NCI-H2029 treated with DMSO at 0.1 percent for 48 hours (cell line): ENCODE data around the gene HMX1.

ENCODE experiments used
- DNase-seq: peaks from one replicate; lab custom pipeline; 2025; lab: John Stamatoyannopoulos, UW

HMX1 gene

DNA sequence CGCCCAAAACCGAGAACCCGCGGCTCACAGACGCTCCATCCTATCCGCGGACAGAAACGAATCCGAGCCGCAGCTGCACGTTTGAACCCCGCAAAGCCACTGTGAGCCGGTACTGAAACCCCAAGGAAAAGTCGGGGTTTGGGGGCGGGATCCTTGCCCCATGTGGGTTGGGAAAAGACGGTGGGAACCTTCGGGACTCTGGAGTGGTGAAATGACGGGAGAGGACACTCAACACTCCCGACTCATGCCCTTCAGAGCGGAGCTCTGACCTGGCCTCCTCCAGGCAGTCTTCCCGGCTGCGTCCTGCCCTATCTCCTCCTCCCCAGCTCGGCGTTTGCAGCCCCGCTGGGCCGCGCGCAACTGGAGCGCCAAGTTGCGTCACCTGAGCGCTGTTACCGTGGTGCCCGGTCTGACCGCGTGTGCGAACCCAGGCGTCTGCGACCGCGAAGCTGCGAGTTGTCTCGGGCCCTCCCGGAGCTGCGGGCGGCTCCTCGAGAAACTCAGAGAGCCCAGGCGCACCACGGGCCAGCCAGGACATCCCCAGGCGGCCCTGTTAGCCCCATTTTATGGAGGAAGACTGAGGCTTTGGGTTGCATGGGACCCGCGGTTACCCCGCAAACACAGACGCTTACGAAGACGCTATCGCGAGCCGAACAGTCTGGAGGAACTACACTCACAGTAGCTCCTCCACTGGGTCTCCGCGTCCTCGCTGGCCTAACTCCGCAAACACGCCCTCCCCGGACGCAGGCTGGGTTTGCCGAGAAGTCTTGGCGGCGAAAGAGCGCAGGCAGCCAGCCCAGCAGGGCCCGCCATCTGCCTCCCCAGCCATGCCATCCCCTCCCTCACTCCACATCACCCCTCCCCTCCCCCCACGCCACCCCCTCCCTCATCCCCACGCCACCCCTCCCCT is 20.3 kb upstream of the HMX1 start:
- no peak for DNase-seq

DNA sequence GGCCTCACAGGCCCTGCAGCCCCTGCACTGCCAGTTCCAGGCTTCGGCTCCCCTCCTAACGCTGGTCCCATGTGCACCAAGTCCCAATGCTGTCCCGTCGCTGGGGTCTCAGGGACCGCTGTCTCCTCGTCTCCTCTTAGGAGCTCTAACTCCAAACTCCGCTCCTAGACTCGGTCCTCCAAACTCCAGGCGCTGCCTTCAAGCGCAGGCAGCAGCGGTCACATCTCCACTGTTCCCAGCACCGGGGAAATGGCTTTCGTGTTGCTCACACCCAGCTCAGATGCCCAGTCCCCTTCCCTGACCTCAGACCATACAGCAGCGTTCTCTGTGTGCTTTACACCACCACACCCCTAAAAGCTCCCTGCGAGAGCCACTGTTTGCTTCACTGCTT is 19.6 kb upstream of the HMX1 start:
- DNase-seq, result no peak

DNA sequence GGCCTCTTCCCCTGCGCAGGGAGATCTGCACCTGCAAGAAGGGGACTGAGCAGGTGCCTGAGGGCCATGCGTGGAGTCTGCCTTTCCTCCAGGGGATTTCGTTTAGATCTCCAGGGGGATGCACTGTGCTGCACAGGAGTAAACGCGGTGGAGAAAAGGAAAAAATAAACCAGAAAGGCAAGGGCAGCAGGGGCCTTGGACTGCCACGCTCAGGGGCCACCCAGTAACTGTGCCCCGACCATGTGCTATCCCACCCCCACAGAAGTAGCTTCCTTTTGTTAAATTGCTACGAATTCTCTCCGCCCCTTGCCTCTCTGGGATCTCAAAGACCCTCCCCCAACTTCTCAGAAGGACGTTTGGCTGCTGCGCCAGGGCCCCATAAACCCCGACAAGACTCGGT is 17.2 kb upstream of the HMX1 start:
- DNase-seq, result no peak

DNA sequence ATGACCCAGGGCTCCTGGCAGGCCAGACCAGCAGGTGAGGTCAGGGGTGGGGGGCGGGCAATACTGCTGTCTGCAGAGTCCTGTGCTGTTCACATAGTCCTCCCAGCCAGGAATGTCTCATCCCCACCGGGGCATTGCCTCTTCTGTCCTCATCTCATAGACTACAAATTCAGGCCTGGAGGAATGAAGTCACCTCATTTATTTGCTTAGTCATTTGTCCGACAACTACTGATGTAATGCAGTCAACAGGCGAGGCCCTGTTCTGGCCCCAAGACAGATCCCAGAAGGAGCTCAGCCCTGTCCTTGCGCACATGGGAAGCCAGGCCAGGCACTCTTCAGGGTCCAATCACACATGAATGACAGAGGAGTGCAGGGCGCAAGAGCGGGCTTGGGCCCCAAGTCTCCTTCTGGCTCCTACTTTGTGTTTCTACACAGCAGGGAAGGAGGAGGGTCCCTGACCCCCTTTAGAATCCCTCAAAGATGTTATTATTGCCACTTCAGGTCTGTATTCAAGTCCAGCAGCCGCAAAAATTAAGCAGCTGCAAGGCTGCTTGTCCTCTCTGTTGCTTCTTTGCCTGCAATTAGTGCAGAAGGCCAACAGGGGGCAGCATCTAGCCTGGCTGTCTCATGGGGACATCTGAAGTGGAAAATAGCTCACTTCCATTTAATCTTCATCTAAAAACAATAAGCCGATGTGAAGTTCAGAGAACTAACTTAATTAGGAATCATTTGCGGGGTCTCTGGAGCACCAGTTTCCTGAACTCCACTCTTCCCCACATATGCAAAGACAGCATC is 15.2 kb upstream of the HMX1 start:
- DNase-seq, result no peak

DNA sequence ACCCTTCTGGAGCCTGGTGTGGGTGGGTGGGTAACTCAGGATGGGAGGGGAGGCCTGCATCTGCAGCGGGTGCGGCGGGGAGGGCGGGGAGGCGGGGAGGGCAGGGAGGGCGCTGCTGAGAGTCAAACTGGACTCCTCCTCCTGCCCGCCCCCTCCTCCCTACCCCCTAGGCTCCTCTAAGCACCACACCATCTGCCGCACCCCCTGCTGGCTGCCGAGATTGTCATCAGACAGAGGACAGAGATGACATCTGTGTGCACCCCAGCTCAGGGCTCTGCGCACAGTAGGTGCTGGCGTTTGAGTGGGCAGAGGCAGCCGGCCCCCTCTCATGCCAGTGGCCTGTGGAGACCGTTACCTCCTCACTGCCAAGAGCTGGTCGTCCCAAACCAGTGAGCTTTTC is 10.6 kb upstream of the HMX1 start:
- no peak for DNase-seq

DNA sequence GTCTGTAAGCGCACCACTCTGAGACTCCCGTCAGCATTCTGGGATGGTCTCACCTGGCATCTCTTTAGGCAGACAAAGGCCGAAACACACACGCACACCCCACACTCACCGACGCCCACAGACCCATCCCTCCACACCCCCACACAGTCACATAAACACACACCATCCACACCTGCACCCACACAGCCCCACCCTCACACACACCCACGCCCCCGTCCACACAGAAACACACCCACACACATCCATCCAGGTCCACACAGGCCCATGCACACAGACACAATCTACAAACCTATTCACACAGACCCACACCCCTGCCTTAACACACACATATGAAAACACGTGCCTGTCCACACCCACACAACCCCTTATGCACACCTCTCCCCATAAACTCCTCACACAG is 9.2 kb upstream of the HMX1 start:
- no peak for DNase-seq

DNA sequence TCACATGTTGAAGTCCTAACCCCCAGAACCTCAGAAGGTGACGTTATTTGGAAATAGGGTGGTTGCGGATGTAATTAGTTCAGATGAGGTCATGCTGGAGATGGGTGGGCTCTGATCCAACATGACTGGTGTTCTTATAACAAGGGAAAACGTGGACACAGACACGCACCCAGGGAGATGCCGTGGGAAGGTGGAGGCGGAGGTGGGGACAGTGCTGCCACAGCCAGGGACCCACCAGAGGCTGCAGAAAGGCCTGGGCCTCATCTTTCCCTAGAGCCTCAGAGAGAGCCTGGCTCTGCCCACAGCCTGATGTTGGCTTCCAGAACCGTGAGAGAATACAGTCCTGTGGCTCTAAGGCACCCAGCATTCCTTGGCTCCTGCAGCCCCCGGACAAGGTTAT is 7.9 kb upstream of the HMX1 start:
- DNase-seq, result no peak

DNA sequence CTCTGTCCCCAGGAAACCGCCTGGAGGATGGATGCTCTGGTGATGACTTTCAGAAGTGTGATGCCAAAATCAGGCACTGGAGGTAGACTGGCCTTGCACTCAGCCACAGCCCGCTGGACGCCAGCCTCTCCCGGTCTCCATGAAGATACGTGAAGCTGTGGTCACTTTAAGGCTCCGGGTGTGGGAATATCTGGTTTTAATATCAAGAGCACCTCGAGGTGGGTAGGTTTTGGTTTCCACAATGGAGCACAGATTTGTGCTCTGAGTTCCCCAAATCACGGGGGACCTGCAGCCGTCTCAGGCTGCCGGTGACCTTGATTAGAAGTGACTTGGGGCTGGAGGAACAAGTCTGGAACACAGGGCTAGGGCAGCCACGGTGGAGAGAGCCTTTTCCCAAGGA is 6.8 kb upstream of the HMX1 start:
- no peak for DNase-seq

DNA sequence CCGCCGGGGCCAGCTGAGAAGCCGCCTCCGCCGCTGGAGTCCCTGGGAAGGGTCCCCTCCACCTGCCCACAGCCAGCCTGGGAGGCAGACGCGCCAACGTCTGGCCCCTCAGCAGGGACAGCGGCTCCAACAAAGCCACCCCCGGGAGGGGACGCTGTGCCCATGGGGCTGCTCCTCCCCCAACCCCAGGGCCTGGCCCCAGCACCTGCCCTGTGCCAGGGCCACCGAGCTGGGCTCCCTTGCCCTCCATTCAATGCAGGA is 6.1 kb upstream of the HMX1 start:
- no peak for DNase-seq

DNA sequence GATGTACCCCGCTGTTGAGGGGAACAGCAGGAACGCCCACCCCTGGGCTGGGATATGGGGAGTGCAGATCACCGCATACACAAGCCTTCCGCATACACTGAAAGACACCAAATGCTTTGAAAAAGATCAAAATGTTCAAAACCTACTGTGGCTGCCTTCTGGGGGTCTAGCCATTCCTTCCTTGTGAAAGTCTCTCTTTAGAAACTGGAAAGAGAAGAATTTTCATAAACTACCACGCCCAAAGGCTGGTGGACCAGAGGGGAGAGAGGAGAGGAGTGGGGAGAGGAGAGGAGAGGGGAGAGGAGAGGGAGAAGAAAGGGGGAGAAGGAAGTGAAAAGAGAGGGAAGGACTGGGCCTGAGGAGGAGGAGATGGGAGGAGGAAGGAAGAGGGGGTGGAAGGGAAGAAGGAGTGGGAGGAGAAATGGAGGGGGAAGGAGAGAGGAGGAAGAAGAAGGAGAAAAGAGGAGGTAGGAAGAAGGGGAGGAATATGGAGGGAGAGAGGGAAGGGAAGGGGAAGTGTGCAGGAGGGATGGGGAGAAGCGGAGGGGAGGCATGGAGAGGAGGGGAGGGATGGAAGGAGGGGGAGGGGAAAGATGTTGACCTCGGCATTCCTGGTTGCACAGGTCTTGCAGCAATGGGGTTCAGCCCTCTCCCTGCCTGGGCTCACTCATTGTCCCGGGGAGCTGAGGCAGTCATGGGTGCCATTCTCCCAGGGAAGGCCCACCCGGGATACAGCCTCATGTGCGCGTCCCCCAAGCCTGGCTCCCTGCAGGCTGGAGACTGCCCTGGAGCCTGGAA is 5.5 kb upstream of the HMX1 start:
- no peak for DNase-seq

DNA sequence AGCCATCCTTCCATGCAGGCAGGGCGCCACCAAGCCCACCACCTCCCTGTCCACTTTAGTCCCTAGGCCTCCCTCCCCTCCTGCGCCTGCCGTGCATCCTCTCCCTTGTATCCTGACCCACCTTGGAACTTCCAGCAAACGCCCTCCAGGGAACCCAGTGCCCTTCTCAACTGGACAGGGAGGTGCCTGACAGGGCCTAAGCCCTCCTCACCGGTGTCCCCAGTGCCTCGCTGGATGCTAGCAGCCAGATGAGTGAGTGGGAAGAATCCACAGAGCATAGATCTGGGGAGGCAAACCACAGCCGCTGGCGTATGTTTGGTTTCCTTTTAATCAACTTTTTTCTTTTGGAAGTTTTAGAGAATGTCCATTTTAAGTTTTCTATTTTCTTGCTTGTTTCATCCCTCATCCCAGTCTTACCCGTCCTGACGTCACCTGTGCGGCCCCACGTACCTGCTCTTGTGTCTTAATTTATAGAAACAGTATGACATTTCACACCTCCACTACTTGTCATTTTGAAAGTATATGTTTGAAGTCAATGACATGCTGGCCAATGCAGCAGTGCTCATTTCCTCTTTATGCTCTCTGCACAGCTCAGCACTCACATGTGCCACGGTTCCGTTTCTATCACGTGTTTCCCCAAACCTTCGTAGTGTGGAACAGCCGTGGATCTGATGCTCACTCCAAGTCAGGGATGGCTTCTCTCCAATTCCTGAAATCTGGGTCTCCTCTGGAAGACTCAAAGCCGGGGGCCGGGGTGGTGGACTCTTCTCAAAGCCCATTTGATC is 3.4 kb upstream of the HMX1 start:
- no peak for DNase-seq

DNA sequence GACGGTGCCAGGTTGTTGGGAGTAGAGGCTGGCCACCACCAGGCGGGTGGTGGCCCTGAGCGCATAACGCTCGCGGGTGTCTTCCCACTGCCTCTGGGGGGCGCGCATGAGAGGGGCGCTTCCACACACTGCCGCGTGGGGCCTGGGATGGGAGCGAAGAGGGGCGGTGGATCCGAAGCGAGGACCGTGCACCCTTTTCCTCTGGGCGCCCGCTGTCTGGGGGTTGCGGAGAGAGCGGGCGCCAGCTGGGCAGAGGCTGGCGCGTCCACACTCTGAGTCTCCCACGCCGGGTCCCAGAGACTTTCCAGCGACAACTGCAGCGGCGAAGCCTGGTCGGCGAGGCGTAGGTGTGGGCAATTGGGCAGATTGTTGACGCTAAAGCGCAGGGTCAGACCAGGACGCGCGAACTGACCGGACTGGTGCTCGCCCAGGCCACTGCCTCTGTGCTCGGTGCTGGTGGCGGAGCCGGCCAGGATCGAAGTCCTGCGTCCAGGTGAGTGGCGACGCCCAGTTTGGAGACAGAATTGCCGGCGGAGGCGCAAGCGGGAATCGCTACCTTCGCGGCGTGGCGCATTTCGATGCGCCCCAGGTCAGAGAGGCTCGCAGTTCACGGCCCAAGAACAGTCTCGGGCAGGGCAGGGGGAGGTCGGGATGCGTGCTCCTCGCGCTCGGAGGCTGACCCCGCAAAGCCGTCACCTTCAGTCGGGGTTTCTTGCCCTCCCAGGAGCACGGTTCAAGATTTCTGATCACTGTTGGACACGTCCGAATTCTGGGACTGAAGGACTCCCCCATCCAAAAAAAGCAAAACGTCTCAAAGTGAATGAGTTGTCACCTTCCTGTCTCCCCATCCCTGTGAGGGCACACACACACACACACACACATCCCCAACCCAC is 2.6 kb upstream of the HMX1 start:
- no peak for DNase-seq

DNA sequence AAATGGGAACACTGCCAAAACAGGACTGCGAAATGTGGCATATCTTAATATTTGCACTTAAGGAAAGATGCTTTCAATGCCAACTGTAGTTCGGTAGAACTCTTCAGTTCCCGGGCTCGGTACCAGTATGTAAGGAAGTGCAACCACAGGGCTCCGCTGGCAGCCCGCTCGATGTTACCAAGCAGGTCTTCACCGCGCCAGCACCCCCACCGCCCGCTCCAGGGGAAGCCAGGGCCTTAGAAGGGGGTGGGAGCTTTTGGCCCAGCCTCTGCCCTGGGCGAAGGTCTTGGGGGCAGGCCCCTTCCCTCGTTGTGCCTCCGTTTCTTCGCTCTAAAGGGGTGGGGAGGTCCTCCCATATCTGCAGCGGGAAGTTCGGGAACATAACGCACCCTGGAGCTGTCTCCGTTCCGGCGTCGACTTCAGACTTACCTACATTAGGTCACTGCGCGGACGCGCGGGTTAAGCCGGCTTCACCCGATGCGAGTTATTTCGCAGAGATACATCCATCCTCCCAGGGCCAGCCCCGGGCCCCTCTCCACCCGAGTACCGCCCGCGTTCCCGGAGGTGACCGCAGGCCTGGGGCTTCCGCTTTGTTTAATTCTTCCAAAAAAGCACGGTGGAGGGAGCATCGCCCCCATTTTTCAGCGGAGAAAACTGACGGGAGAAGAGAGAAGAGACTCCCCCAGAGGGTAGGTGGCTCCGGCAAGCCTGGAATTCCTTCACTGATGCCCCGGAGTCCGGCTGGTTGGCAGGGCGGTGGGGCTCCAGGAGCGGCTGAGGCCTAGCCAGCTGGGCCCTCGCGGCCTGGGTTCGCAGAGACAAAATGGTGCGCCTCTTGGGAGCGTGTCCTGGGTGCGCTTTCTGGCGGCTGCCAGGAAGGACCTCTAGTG is 1.0 kb upstream of the HMX1 start:
- no peak for DNase-seq

DNA sequence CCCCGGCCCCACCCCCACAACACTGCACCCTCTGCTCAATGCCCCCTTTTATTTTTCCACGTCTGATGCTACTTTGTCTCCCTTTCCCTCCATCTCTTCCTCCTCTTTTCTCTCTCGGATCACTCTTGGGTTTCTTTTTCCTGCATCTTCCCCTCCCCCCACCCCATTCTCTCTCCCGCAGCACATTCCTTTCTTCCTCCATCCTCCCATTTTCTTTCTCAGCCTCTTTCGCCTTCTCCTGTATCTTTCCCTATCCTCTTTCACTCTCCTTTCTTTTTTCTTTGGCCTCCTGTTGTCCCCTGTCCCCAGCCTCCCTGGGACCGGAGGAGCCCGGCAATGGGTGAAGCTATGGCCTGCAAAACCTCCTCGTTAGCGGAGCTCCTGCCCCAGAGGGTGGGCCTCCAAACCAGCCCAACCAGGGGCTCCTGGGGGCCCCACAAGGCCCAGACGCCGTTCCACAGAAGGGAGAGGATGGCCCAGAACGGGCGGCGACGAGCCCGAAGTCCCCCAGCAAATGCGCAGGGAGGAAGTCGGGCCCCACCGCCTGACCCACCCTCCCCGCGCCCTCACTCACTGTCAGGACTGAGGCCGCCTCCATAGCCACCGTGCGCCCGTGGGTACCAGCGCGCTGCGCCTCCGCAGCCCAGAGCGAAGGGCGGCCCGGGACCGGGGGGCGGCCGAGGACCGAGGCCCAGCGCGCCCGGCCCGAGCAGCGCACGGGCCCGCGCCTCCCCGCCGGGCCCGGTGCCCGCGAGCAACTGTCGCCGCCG is 807 bp downstream of the HMX1 start:
- no peak for DNase-seq

DNA sequence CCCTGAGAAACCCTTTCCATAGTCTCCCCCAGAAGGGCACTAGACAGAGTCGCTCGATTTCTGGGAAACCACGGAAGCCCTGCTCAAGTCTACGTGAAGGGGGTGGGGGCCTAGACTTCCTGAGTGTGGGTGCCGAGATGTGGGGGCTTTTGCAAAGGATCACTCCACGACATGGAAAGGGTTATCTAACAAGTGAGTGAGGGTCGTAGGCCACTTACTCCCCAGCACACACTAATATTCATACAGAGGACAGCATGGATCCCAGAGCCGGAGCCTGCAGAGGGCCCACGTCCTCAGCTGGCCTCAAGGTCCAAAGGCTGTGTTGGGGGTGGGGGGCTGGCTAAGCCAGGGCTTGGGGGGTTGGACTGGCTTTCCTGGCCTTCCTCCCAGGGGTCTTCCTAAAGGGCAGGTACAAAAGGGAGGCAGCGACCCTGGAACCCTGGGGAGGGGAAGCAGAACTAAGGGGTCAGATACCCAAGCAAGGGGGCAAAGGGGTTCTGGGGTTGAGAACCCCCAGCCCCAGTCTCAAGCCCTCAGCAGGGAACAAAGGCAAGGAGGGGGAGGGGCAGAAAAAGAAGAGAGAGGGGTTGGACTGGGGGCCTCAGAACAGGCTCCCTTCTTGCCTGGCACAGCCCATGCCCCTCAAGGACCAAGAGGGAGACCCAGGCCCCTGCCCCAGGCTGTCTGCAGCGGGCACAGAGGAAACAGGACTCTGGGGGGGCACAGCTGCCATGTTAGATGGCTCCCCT is 1.6 kb downstream of the HMX1 start:
- DNase-seq, result no peak

DNA sequence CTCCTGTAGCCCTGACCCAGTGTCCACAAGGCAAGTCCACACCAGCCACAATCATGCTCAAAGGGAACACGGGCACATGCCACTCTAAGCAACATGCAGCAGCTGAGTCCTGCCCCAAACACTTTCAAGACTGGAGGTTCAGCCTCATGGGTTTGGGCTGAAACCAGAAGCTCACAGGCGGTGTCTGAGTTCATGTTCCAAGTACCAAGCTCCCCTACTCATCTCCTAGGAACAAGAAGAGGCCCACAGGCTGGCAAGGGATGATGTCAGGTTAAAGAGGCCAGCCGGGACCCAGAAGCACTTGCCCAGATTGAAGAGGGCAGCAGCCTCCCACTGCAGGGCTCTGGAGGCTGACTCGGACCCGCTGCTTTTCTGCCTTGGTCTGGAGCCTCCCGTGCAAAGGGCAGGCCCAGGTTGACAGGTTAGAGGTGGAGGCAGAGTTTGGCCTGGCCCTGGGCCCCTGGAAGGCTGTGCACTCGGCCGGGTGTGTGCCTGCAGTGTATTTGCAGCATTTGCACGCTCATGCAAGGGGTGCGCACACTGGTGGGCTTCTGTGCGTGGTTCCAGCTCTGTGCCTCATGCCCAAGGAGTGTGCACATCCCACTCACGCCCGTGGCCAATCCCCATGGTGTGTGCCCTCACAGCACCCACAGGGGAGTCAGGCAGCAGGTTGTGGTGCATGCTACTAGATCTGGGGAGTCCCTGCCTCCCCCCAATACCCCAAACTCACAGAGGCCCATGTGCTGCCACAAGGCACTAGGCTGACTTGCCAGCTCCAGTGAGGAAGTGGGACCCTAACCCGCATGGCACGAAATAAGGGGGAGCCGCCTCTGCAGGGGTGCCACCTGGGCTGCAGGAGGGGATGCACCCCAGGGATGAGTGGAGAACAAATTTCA is 2.4 kb downstream of the HMX1 start:
- DNase-seq, result no peak

DNA sequence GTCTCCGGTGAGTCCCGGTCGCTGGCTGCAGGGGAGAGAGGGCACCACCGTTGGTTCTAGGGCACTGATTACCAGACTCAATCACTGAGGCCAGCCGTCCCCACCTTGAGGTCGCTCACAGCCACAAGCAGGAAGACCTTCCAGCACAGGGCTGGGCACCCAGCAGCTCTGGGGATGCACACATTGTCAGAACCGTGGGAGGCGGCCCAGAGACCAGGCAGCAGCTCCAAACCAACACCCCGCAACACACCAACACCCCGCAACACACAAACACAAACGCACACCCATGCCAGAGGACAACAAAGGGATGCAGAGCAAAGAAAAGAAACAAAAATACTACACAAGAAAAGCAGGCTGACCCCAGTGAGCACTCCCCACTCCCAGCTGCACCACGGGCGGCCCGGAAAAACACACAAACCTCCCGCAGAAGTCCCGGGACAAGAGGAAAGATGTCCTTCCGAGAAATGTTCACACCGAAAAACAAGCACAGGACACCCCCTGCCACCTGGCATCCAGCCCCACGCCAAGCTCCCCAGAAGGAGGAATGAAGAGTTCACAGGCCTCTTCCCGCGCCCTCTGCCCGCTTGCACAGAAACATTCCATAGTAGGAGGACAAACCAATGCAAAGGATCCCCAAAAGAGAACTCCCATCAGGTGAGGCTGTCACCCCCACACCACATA is 3.2 kb downstream of the HMX1 start:
- no peak for DNase-seq
